H1 (cell line): Measurements from ENCODE around the gene NFIX. TPM values are rescaled to one million over a fixed set of nuclear protein-coding genes. Genes with fewer than 3 reads are reported as not detected.

Source experiments
- CTCF ChIA-PET: fragments of 300-600 bp; sonication (Branson Sonifier 250); formaldehyde crosslinking; loops from one replicate; lab custom pipeline; 2021; ENCODE audit not compliant: partially characterized antibody; lab: Charles Lee
- POLR2A ChIA-PET: fragments of 300-600 bp; sonication (Branson Sonifier 250); formaldehyde crosslinking; loops from one replicate; lab custom pipeline; 2021; ENCODE audit warnings: inconsistent platforms; ENCODE audit not compliant: partially characterized antibody; lab: Charles Lee
- DNase-seq, 2 experiments: peaks; one replicate each; pipeline versions ENCODE4 v3.0.0 to v3.0.0-alpha.2; 2010 to 2022; ENCODE audit warnings: low spot score in 2 of 2, low read depth in 1 of 2, mixed read lengths in 1 of 2
- FAIRE-seq: peaks from 2 replicates; lab custom pipeline; 2011; peaks lifted over from hg19 to GRCh38; lab: Jason Lieb, UNC
- H2AFZ ChIP-seq: 2 replicates; pipeline ENCODE4 v1.8.1; 2012; ENCODE audit warnings: low read length, inconsistent platforms
- H2AK5ac ChIP-seq: 2 replicates; pipeline ENCODE4 v1.6.1; 2013; ENCODE audit warnings: low read depth, low read length
- H2BK120ac ChIP-seq: replicated peaks from 2 replicates; pipeline ENCODE3; 2013; ENCODE audit warnings: low read depth, low read length, inconsistent platforms
- H2BK12ac ChIP-seq: 2 replicates; pipeline ENCODE4 v1.6.1; 2013; ENCODE audit warnings: low read depth, low read length
- H2BK15ac ChIP-seq: 2 replicates; pipeline ENCODE4 v1.6.1; 2013; ENCODE audit warnings: low read length
- H2BK20ac ChIP-seq: 2 replicates; pipeline ENCODE4 v1.6.1; 2013; ENCODE audit warnings: low read length
- H2BK5ac ChIP-seq: 2 replicates; pipeline ENCODE4 v1.6.1; 2013; ENCODE audit warnings: low read depth, low read length
- H3K14ac ChIP-seq: 2 replicates; pipeline ENCODE4 v1.6.1; 2013; ENCODE audit warnings: inconsistent platforms; ENCODE audit not compliant: insufficient read length
- H3K18ac ChIP-seq: 2 replicates; pipeline ENCODE4 v1.6.1; 2013; ENCODE audit warnings: low read length; ENCODE audit errors: extremely low read depth
- H3K23ac ChIP-seq: 2 replicates; pipeline ENCODE4 v1.6.1; 2013; ENCODE audit warnings: inconsistent platforms; ENCODE audit not compliant: insufficient read length
- H3K23me2 ChIP-seq: 2 replicates; pipeline ENCODE4 v1.6.1; 2013; ENCODE audit warnings: low read depth, low read length
- H3K27ac ChIP-seq: 2 replicates; pipeline ENCODE4 v1.6.1; 2011; ENCODE audit warnings: low read depth, low read length, inconsistent platforms
- H3K27me3 ChIP-seq, 4 experiments: replicated peaks in 1 of 4; 1 replicate in 1 of 4; 2 replicates in 3 of 4; pipeline versions ENCODE4 v1.6.1 to v1.8.1; 2011 to 2013; ENCODE audit warnings: low read length in 3 of 4, mild to moderate bottlenecking in 3 of 4, inconsistent platforms in 2 of 4, mixed read lengths in 2 of 4, moderate library complexity in 1 of 4; ENCODE audit not compliant: control insufficient read depth in 3 of 4, insufficient read depth in 3 of 4; ENCODE audit errors: extremely low read depth in 1 of 4
- H3K36me3 ChIP-seq, 4 experiments: 2 replicates each; pipeline versions ENCODE4 v1.6.1 to v1.8.1; 2011 to 2013; ENCODE audit warnings: mild to moderate bottlenecking in 4 of 4, low read length in 3 of 4, moderate library complexity in 2 of 4, control low read depth in 1 of 4, inconsistent platforms in 1 of 4; ENCODE audit not compliant: insufficient read depth in 4 of 4, control insufficient read depth in 2 of 4
- H3K4ac ChIP-seq: replicated peaks from 2 replicates; pipeline ENCODE3; 2013; ENCODE audit warnings: low read length, low read depth, mixed read lengths, inconsistent platforms; ENCODE audit not compliant: insufficient read length
- H3K4me1 ChIP-seq, 4 experiments: replicated peaks in 1 of 4; 1 replicate in 1 of 4; 2 replicates in 3 of 4; pipeline versions ENCODE4 v1.6.1 to v1.8.1; 2011 to 2013; ENCODE audit warnings: low read length in 3 of 4, inconsistent platforms in 2 of 4, mixed read lengths in 1 of 4; ENCODE audit not compliant: insufficient read depth in 4 of 4, control insufficient read depth in 3 of 4
- H3K4me2 ChIP-seq, 2 experiments: 2 replicates each; pipeline versions ENCODE4 v1.6.1 to v1.8.1; 2011 to 2013; ENCODE audit warnings: low read depth in 2 of 2, low read length in 2 of 2, control low read depth in 1 of 2, inconsistent platforms in 1 of 2, mild to moderate bottlenecking in 1 of 2; ENCODE audit not compliant: insufficient read depth in 1 of 2
- H3K4me3 ChIP-seq, 4 experiments: fragments of 200-600, 300-600 bp in 1 of 4; sonication (generic), shearing (Covaris generic), sonication (Bioruptor Twin) in 1 of 4; 2 replicates each; pipeline versions ENCODE4 v1.5.1 to v1.8.1; 2011 to 2016; ENCODE audit warnings: low read length in 4 of 4, low read depth in 3 of 4, control low read depth in 2 of 4, inconsistent platforms in 2 of 4, mild to moderate bottlenecking in 2 of 4, mixed read lengths in 1 of 4, moderate library complexity in 1 of 4; ENCODE audit not compliant: insufficient read depth in 2 of 4; ENCODE audit errors: extremely low read depth in 1 of 4
- H3K56ac ChIP-seq: replicated peaks from 2 replicates; pipeline ENCODE3; 2013; ENCODE audit warnings: low read depth, mild to moderate bottlenecking, mixed read lengths, low read length, inconsistent platforms; ENCODE audit not compliant: insufficient read length
- H3K79me1 ChIP-seq: 2 replicates; pipeline ENCODE4 v1.6.1; 2013; ENCODE audit warnings: low read depth, low read length, control low read depth
- H3K79me2 ChIP-seq, 2 experiments: 2 replicates each; pipeline versions ENCODE4 v1.6.1 to v1.8.1; 2012 to 2013; ENCODE audit warnings: low read length in 2 of 2, mild to moderate bottlenecking in 2 of 2, inconsistent platforms in 1 of 2; ENCODE audit not compliant: insufficient read depth in 2 of 2, control insufficient read depth in 1 of 2
- H3K9ac ChIP-seq, 4 experiments: replicated peaks in 1 of 4; 1 replicate in 1 of 4; 2 replicates in 3 of 4; pipeline versions ENCODE4 v1.6.1 to v1.8.1; 2011 to 2013; ENCODE audit warnings: low read depth in 3 of 4, low read length in 3 of 4, control low read depth in 2 of 4, mild to moderate bottlenecking in 2 of 4, moderate library complexity in 2 of 4, inconsistent platforms in 1 of 4; ENCODE audit errors: extremely low read depth in 1 of 4
- H3K9me3 ChIP-seq, 2 experiments: 2 replicates each; pipeline versions ENCODE4 v1.6.1 to v1.8.1; 2012 to 2013; ENCODE audit warnings: mild to moderate bottlenecking in 2 of 2, moderate library complexity in 2 of 2, control low read depth in 1 of 2, inconsistent platforms in 1 of 2, low read depth in 1 of 2, low read length in 1 of 2, mixed read lengths in 1 of 2; ENCODE audit not compliant: insufficient read depth in 2 of 2
- H4K20me1 ChIP-seq, 2 experiments: replicated peaks in 1 of 2; 2 replicates each; pipeline versions ENCODE3 to v1.8.1; 2011 to 2013; ENCODE audit warnings: inconsistent platforms in 2 of 2, low read length in 2 of 2, mild to moderate bottlenecking in 1 of 2; ENCODE audit not compliant: insufficient read depth in 2 of 2, control insufficient read depth in 1 of 2
- H4K5ac ChIP-seq: 2 replicates; pipeline ENCODE4 v1.6.1; 2013; ENCODE audit warnings: low read length, low read depth, mixed read lengths, inconsistent platforms; ENCODE audit not compliant: insufficient read length
- H4K8ac ChIP-seq: 2 replicates; pipeline ENCODE4 v1.8.0; 2013; ENCODE audit warnings: mild to moderate bottlenecking, moderate library complexity, low read length, inconsistent platforms; ENCODE audit not compliant: insufficient read depth; ENCODE audit errors: extremely low read depth
- H4K91ac ChIP-seq: replicated peaks from 2 replicates; pipeline ENCODE3; 2013; ENCODE audit warnings: low read length, mixed read lengths, inconsistent platforms; ENCODE audit not compliant: insufficient read length
- CREB1 ChIP-seq: IDR thresholded peaks from 2 replicates; pipeline ENCODE4 v1.6.1; 2012; ENCODE audit warnings: inconsistent platforms
- EP300 ChIP-seq, 2 experiments: IDR thresholded peaks; 1 replicate in 1 of 2; 2 replicates in 1 of 2; pipeline ENCODE4 v1.6.1; 2011 to 2012; ENCODE audit warnings: low read depth in 2 of 2, low read length in 2 of 2, mild to moderate bottlenecking in 2 of 2, borderline replicate concordance in 1 of 2, inconsistent platforms in 1 of 2, moderate library complexity in 1 of 2
- RXRA ChIP-seq: IDR thresholded peaks from 2 replicates; pipeline ENCODE4 v1.6.1; 2011; ENCODE audit warnings: low read depth, mild to moderate bottlenecking, low read length, moderate library complexity; ENCODE audit not compliant: insufficient read depth
- SRF ChIP-seq: IDR thresholded peaks from 2 replicates; pipeline ENCODE4 v1.6.1; 2011; ENCODE audit warnings: mild to moderate bottlenecking, low read depth, low read length, moderate library complexity
- WGBS, 2 experiments: shearing (Covaris generic) in 1 of 2; methylation state at CpG; one replicate each; pipeline versions ENCODE4 v1.1.6 to v1.1.7; 2013 to 2015; ENCODE audit warnings: low lambda C conversion rate in 2 of 2, mixed read lengths in 2 of 2, inconsistent platforms in 1 of 2, low coverage in 1 of 2, missing lambda C conversion rate in 1 of 2; ENCODE audit not compliant: insufficient replicate concordance in 2 of 2, insufficient coverage in 1 of 2, insufficient read length in 1 of 2; ENCODE audit errors: extremely low coverage in 1 of 2, missing lambda C conversion rate in 1 of 2; 5-methylcytosine and 5-hydroxymethylcytosine counted together
- polyA plus RNA-seq, 7 experiments: library from polyadenylated mRNA; depleted of rRNA in 3 of 7; stranded (reverse) in 5 of 7; unstranded in 2 of 7; fragments of >200 nt in 5 of 7; fragments of 200-250 nt in 2 of 7; gene quantifications; 1 replicate in 5 of 7; 2 replicates in 1 of 7; 4 replicates in 1 of 7; pipeline versions ENCODE4 v1.2.1 to v1.2.3, GENCODE V29; 2011 to 2013; ENCODE audit warnings: missing spikeins in 2 of 7, mixed read lengths in 2 of 7
- total RNA-seq: library from RNA; stranded (reverse); fragmentation: NEBNext Ultra II Directional; extraction: Animal tissue kit (Norgen Biotek cat#: 25700); gene quantifications from 2 replicates; pipeline ENCODE4 v1.2.1, GENCODE V29; 2021
- TF ChIP-seq, protein P1 (sequence below), 3 experiments: IDR thresholded peaks; 1 replicate in 2 of 3; 2 replicates in 1 of 3; pipeline versions ENCODE4 v1.5.1 to v1.6.1; 2011; ENCODE audit warnings: low read length in 3 of 3, mild to moderate bottlenecking in 3 of 3, inconsistent platforms in 2 of 3, low read depth in 1 of 3, moderate library complexity in 1 of 3; ENCODE audit not compliant: insufficient read depth in 1 of 3; ENCODE audit errors: control extremely low read depth in 1 of 3
- TF ChIP-seq, protein P2 (sequence below): IDR thresholded peaks from 2 replicates; pipeline ENCODE4 v1.6.1; 2012; ENCODE audit warnings: inconsistent platforms

NFIX gene
- total and polyA plus RNA-seq, 2 of the 8 experiments (the other 6 are each of a cell fraction or from before 2014, with no cell fraction given): 0.03 to 0.20 TPM

DNA sequence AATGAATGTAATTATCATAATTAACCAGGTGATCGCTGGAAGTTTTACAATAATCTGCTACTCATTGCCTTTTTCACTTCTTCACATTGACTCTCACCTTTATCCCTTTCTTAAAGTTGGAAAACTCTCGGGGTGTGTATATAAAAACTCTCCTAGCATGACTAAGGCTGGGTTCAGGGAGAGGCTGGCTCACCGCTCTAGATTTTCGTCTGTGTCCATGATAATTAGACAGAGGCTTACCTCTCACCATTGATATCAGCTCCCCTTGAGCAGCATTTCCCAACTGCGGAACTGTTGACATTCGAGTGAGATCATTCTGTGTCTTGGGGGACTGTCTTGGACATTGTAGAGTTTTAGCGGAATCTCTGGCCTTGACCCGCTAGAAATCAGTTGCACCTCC, 39.4 kb downstream of the NFIX start:
- Histone ChIP-seq H3K27ac (no peak overlapping the region), H3K79me1 (no peaks in the 10 kb centered on the region), H3K4me3 (no peak overlapping the region), H4K20me1 (peaks cover 0 to 2% of the 10 kb centered on the region in 2 experiments), H3K27me3 (peaks cover 6 to 61% (median 36%) of the 10 kb centered on the region in 4 experiments), H2AFZ (no peak overlapping the region), H2BK15ac (no peak overlapping the region), H3K4me1 (no peaks in the 10 kb centered on the region), H3K9ac (no peak overlapping the region), H3K36me3 (no peaks in the 10 kb centered on the region), H3K56ac (no peak overlapping the region), H3K79me2 (no peaks in the 10 kb centered on the region), H2BK5ac (no peak overlapping the region), H2BK20ac (no peak overlapping the region), H3K9me3 (no peaks in the 10 kb centered on the region), H2AK5ac (no peak overlapping the region), H3K14ac (no peak overlapping the region), H4K8ac (no peak overlapping the region), H4K91ac (no peak overlapping the region), H4K5ac (no peak overlapping the region), H3K4me2 (no peak overlapping the region), H2BK12ac (no peak overlapping the region), H2BK120ac (no peak overlapping the region), H3K23ac (no peak overlapping the region), H3K23me2 (no peaks in the 10 kb centered on the region), H3K18ac (no peak overlapping the region), H3K4ac (no peak overlapping the region)
- CTCF ChIA-PET: interaction anchor here (0.6 to 15.0 kb wide), 12 partner anchors 11 to 69 kb away, joined by 4 to 760 read pairs (median 10); no protein-coding TSS in a partner anchor
- FAIRE-seq (no peak), DNase-seq (no peak)
- 89% methylated on average over 8 of the region's 8 CpGs; no CpG with 5 or more reads in 1 of the 2 experiments for WGBS, 2 experiments
- POLR2A ChIA-PET: interaction anchor here (1.1 to 5.1 kb wide), 2 partner anchors 20 to 65 kb away, joined by 3 to 18 read pairs; no protein-coding TSS in a partner anchor
- TF ChIP-seq EP300 (IDR thresholded peaks at IDR 0.05; ENCODE audit: borderline replicate concordance in 1 of 2, low read depth in 2 of 2, low read length in 2 of 2) (no peak), CREB1 (no peak), RXRA (no peak), SRF (no peak)
- TF ChIP-seq, protein P1, sequence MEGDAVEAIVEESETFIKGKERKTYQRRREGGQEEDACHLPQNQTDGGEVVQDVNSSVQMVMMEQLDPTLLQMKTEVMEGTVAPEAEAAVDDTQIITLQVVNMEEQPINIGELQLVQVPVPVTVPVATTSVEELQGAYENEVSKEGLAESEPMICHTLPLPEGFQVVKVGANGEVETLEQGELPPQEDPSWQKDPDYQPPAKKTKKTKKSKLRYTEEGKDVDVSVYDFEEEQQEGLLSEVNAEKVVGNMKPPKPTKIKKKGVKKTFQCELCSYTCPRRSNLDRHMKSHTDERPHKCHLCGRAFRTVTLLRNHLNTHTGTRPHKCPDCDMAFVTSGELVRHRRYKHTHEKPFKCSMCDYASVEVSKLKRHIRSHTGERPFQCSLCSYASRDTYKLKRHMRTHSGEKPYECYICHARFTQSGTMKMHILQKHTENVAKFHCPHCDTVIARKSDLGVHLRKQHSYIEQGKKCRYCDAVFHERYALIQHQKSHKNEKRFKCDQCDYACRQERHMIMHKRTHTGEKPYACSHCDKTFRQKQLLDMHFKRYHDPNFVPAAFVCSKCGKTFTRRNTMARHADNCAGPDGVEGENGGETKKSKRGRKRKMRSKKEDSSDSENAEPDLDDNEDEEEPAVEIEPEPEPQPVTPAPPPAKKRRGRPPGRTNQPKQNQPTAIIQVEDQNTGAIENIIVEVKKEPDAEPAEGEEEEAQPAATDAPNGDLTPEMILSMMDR (IDR thresholded peaks at IDR 0.05; ENCODE audit: control extremely low read depth in 1 of 3, insufficient read depth in 1 of 3, low read depth in 1 of 3, low read length in 3 of 3): no peak
- TF ChIP-seq, protein P2, sequence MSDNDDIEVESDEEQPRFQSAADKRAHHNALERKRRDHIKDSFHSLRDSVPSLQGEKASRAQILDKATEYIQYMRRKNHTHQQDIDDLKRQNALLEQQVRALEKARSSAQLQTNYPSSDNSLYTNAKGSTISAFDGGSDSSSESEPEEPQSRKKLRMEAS: no peak
